Activated gamma-delta T cell treated with Interleukin-2 at 50 U/mL for 16 hours (primary cell): Measurements from ENCODE around the gene SLC39A10.
"Not testable (repeated sequence)": the region's sequence is repeated elsewhere in the genome, so short reads cannot be mapped to it uniquely, and the experiment has no call there.

Experiments used
- DNase-seq: peaks from one replicate; pipeline ENCODE4 v3.0.0-alpha.2; 2020

The SLC39A10 gene

GRCh38 chr2:195675783-195676427 is 18.9 kb downstream of the SLC39A10 start:
- no peak for DNase-seq

GRCh38 chr2:195677290-195677689 is 20.3 kb downstream of the SLC39A10 start:
- DNase-seq = no peak

DNA sequence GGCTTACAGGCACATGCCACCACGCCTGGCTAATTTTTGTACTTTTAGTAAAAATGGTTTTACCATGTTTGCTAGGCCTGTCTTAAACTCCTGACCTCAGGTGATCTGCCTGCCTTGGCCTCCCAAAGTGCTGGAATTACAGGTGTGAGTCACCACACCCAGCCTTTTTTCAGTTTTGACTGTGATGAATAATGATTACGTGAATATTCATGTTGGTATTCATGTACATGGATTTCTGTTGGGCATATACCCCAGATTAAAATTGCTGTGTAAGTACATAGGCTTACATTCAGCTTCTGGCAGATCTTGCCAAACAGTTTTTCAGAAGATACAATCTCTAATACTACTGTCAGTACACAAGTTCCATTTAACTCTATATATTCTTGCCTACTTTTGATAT is 20.9 kb downstream of the SLC39A10 start:
- DNase-seq = no peak

DNA sequence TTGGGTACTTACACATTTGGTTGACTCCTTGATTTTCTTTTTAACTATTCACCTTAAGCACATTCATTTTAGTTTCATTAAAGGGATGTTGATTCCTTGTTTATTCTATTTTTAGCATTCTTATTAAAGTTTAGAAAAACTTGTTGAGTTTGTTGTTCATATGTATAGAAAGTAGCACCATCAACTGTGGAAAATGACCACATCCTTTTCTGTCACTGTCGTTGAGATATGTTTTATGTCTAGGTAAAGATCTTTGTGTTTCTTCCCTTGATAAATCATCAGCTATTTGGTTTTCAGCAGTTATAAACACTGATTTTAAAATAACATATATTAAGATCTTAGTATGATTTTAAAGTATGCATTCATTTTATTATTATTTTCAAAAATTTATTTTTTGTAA is 25.1 kb downstream of the SLC39A10 start:
- DNase-seq = no peak

DNA sequence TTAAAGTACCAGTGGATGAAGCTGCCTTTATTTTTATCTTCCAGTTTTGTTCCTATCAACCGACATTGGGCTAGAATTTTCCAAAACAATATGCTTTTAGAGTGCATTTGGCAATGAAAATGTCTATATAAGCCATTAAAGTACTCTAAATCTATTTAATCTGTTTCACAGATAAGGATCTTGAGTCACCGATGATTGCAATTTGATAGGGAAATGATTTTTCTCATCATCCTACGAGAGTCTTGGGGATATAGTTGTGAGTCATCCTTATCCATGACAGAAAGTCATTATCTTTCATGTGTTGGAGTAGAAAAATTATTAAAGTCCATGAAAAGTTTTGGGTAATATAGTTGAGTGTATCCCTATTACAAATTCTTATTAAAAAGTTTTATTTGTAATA is 26.1 kb downstream of the SLC39A10 start:
- DNase-seq = no peak

- DNase-seq = no peak
These were observed 29.5 kb downstream of the SLC39A10 start for GRCh38 chr2:195686564-195686963.

DNA sequence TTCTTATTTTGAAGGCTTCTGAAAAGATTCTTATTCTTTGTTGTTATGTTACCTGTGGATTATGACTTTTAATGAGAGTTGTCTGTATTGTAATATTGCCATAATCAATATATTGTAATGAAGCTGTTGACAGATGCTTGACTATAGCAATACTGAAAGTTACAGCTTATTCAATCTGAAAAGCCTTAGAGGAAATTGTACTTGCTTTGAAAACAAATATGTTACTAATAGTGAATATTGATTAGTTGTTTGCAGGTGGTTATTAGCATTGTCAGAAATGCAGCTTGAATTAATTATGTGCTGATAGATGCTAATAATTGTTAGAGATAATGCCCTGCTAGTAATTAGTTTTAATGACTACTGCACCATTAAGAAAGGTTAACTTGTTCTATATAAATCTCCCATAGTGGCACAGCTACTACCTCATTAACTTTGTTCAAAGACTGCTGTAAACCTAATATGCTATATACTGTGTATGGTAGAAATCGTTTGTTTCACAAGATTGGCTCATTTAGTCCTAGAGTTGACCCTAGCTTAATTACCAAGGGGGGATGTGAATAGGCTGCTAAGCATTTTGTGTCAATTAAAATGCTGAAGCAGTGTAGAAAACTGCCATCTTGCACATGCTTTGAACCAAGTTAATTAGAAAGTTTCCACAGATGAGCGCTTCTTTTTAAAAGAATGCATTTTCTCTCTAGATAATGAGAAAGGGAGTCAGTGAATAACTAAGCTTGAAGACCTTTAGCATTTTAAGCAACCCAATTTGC is 30.5 kb downstream of the SLC39A10 start:
- DNase-seq = no peak

GRCh38 chr2:195692531-195692930 is 35.5 kb downstream of the SLC39A10 start:
- not testable (repeated sequence) for DNase-seq

GRCh38 chr2:195694553-195694952 is 37.5 kb downstream of the SLC39A10 start:
- DNase-seq = no peak

- DNase-seq = no peak
These were observed 38.1 kb downstream of the SLC39A10 start for GRCh38 chr2:195695002-195695631.

- DNase-seq = no peak
These were observed 39.0 kb downstream of the SLC39A10 start for GRCh38 chr2:195696012-195696411.

GRCh38 chr2:195697681-195698220 is 40.7 kb downstream of the SLC39A10 start:
- DNase-seq = no peak

DNA sequence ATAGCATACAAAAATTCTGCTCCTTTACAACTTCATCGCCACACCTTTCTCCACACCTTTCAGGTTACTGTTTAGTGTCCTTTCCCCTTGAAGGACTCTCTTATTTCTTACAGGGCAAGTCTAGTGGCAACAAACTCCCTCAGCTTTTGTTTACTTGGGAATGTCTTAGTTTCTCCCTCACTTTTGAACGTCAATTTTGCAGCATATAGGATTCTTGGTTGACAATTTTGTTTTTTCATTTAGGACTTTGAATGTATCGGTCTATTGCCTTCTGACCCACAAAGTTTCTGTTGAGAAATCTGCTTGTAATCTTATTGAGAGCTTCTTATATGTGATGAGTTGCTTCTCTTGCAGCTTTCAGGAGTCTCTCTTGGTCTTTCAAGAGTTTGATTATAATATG is 43.5 kb downstream of the SLC39A10 start:
- DNase-seq = no peak

GRCh38 chr2:195706161-195706900 is 49.3 kb downstream of the SLC39A10 start:
- no peak for DNase-seq

- DNase-seq = no peak
These were observed 53.1 kb downstream of the SLC39A10 start for GRCh38 chr2:195709901-195710806.

DNA sequence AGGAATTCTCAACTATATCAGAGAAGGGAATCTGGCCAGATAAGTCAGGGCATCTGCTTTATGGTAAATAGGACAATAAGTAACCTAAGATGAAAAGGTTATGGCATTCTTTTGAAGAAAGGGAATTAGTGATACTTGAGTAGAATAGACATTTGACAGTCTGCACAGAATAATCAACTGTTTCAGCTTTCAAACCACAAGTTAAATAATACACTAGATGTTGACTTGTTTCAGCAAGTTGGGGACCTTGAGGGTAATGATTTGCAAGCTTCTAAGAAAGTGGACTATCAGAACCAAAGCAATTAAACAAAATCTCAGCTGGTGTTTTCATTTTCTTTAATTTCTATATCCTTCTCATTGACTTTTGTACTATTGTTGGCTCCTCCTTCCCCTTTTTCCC is 54.5 kb downstream of the SLC39A10 start:
- DNase-seq = no peak

DNA sequence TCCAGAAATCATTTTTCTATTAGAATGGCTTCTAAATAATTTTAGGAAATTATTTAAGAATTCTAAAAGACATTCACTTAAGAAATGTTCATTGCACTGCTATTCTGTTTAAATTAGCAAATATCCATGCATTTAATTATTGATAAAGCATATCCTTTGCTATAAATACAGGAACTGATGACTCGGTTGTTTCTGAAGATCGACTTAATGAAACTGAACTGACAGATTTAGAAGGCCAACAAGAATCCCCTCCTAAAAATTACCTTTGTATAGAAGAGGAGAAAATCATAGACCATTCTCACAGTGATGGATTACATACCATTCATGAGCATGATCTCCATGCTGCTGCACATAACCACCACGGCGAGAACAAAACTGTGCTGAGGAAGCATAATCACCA is 59.4 kb downstream of the SLC39A10 start:
- no peak for DNase-seq

GRCh38 chr2:195721042-195721441 is 64.0 kb downstream of the SLC39A10 start:
- no peak for DNase-seq

DNA sequence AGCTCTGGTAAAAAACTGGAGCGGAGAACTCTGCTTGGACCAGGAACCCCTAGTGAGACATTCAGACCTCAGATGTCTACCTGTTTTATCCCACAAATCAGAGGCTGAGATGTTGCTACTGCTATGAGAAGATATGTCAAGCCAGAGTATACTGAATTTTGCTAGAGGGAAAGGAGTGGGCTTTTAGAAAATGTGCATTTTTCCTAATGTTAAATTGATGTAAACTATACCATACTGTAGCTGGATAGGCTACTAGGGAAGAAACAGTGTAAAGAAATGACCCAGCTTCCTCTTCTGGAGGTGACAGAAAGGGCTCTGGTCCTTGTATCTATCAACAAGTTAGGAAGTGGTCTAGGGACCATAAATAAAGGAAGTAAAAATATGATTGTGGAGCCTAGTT is 65.0 kb downstream of the SLC39A10 start:
- no peak for DNase-seq

DNA sequence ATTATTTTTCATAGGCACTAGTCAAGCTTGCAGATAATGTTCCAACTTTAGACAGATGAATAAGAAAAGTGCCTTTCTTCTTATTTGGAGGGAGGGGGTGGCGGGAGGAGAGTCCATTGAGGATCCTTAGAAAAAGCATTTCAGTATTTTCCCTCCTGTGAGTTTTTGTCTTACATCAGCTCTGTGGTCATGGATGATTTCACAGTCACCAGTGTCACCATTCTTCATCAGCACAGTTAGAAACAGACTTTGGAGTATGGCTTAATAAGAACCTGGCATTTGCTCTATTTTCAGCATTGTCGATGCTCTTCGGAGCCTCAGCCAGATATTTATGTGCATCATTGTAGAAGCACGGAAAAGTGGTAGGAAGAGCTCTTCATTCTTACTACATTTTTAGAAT is 70.1 kb downstream of the SLC39A10 start:
- no peak for DNase-seq

- no peak for DNase-seq
These were observed 73.9 kb downstream of the SLC39A10 start for GRCh38 chr2:195730912-195731311.

- DNase-seq = no peak
These were observed 75.5 kb downstream of the SLC39A10 start for GRCh38 chr2:195732574-195732973.
